Measurements from ENCODE around the gene ZNF444. TPM values are rescaled to one million over a fixed set of nuclear protein-coding genes. Genes with fewer than 3 reads are reported as not detected.
"Not testable (repeated sequence)": the region's sequence is repeated elsewhere in the genome, so short reads cannot be mapped to it uniquely, and the experiment has no call there.

The ZNF444 gene
- total RNA-seq, 2 experiments from 2014 or later: 29.2 to 32.2 TPM

- DNase-seq (no peak), ATAC-seq (no peak)
- ChIA-PET CTCF (interaction anchor here (1.5 kb wide), 1 partner anchor 20 kb away, joined by 5 read pairs; no protein-coding TSS in a partner anchor), POLR2A (interaction anchor here (0.6 kb wide), 1 partner anchor 13 kb away, joined by 3 read pairs; no protein-coding TSS in a partner anchor)
- H3K9me3 Mint-ChIP-seq (ENCODE audit: low read depth): no peaks in the 10 kb centered on the region
- no peak overlapping the region for H3K4me3 Mint-ChIP-seq
- H3K36me3 Mint-ChIP-seq (ENCODE audit: low read depth): peaks cover 22% of the 10 kb centered on the region
- H3K27me3 Mint-ChIP-seq: no peaks in the 10 kb centered on the region
- intact Hi-C loops (cut with DNase I, micrococcal nuclease): no loop called here
- peaks cover 11% of the 10 kb centered on the region for H3K4me1 Mint-ChIP-seq
- no peak overlapping the region for H3K27ac Mint-ChIP-seq
Measured at GRCh38 chr19:56101095-56101494, 40.0 kb upstream of the ZNF444 start.

GRCh38 chr19:56101746-56102535 lies 39.1 kb upstream of the ZNF444 start:
- peaks cover 19% of the 10 kb centered on the region for H3K4me1 Mint-ChIP-seq
- ChIA-PET CTCF (interaction anchor here (1.5 kb wide), 1 partner anchor 21 kb away, joined by 5 read pairs; no protein-coding TSS in a partner anchor), POLR2A (interaction anchor here (0.6 kb wide), 1 partner anchor 12 kb away, joined by 3 read pairs; no protein-coding TSS in a partner anchor)
- no peaks in the 10 kb centered on the region for H3K27me3 Mint-ChIP-seq
- no peak overlapping the region for H3K27ac Mint-ChIP-seq
- no peak overlapping the region for H3K4me3 Mint-ChIP-seq
- ATAC-seq (no peak), DNase-seq (no peak)
- no peaks in the 10 kb centered on the region for H3K9me3 Mint-ChIP-seq (ENCODE audit: low read depth)
- H3K36me3 Mint-ChIP-seq (ENCODE audit: low read depth): peaks cover 23% of the 10 kb centered on the region
- intact Hi-C loops (cut with DNase I, micrococcal nuclease): no loop called here

- peaks cover 24% of the 10 kb centered on the region for H3K36me3 Mint-ChIP-seq (ENCODE audit: low read depth)
- H3K4me1 Mint-ChIP-seq: peaks cover 24% of the 10 kb centered on the region
- intact Hi-C loops (cut with DNase I, micrococcal nuclease): no loop called here
- CTCF ChIA-PET: no interaction called here
- H3K9me3 Mint-ChIP-seq (ENCODE audit: low read depth): no peaks in the 10 kb centered on the region
- H3K27me3 Mint-ChIP-seq: no peaks in the 10 kb centered on the region
- no peak overlapping the region for H3K27ac Mint-ChIP-seq
- DNase-seq: no peak
- no peak for ATAC-seq
- POLR2A ChIA-PET: no interaction called here
- no peak overlapping the region for H3K4me3 Mint-ChIP-seq
Measured at GRCh38 chr19:56103027-56103614, 38.0 kb upstream of the ZNF444 start.

DNA sequence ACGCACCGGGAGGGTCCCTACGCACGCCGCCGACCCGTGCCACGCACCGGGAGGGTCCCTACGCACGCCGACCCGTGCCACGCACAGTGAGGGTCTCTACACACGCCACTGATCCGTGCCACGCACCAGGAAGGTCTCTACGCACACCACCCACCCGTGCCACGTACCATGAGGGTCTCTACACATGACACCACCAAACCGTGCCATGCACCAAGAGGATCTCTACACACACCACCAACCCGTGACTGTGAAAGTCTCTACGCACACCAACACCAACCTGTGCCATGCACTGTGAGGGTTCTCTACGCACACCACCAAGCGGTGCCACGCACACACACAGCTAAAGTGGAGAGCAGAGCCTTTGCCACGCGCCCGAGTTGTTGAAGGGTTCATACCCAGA lies 36.7 kb upstream of the ZNF444 start:
- Mint-ChIP-seq H3K4me1 (peaks cover 27% of the 10 kb centered on the region), H3K4me3 (no peak overlapping the region), H3K36me3 (ENCODE audit: low read depth) (peaks cover 21% of the 10 kb centered on the region), H3K27me3 (no peaks in the 10 kb centered on the region), H3K9me3 (ENCODE audit: low read depth) (no peaks in the 10 kb centered on the region), H3K27ac (no peak overlapping the region)
- ChIA-PET CTCF (interaction anchor here (1.0 to 2.3 kb wide), 3 partner anchors 24 to 148 kb away, joined by 4 to 10 read pairs (median 8); no protein-coding TSS in a partner anchor), POLR2A (no interaction called here)
- ATAC-seq (no peak), DNase-seq (no peak)
- intact Hi-C loops (cut with DNase I, micrococcal nuclease): no loop called here

GRCh38 chr19:56105090-56105701 lies 35.9 kb upstream of the ZNF444 start:
- Mint-ChIP-seq H3K4me1 (peaks cover 27% of the 10 kb centered on the region), H3K4me3 (no peak overlapping the region), H3K36me3 (ENCODE audit: low read depth) (peaks cover 17% of the 10 kb centered on the region), H3K27me3 (no peaks in the 10 kb centered on the region), H3K9me3 (ENCODE audit: low read depth) (no peaks in the 10 kb centered on the region), H3K27ac (peak overlapping the region; percentile 25)
- POLR2A ChIA-PET: interaction anchor here (0.5 kb wide), 1 partner anchor 72 kb away, joined by 3 read pairs; no protein-coding TSS in a partner anchor
- intact Hi-C loops (cut with DNase I, micrococcal nuclease): loop anchor here (1.0 kb wide), 1 partner anchor 67 kb away; no protein-coding TSS in a partner anchor
- peak; percentile 74 for DNase-seq
- peak; percentile 82 for ATAC-seq
- CTCF ChIA-PET: interaction anchor here (0.5 to 2.3 kb wide), 7 partner anchors 20 to 211 kb away, joined by 3 to 10 read pairs (median 3); no protein-coding TSS in a partner anchor

DNA sequence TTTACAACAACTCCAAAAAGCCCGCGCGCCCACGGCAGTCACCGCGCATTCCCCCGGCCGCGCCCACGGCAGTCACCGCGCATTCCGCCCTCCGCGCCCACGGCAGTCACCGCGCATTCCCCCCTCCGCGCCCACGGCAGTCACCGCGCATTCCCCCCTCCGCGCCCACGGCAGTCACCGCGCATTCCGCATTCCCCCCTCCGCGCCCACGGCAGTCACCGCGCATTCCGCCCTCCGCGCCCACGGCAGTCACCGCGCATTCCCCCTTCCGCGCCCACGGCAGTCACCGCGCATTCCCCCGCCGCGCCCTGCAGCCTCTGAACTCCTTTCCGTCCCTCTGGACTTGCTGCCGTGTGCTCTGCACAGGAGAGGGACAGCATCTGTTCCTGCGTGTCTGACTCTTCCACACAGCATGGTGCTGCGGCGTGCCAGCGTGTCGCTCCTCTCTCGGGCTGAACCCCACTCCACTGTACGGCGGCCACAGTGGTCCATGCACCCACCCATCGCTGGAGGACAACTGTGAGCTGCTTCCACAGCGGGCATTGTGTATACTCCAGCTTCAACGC lies 35.2 kb upstream of the ZNF444 start:
- H3K9me3 Mint-ChIP-seq (ENCODE audit: low read depth); H3K4me3 Mint-ChIP-seq; H3K27ac Mint-ChIP-seq; POLR2A ChIA-PET; H3K27me3 Mint-ChIP-seq; ATAC-seq; DNase-seq: not testable (repeated sequence)
- Mint-ChIP-seq H3K36me3 (ENCODE audit: low read depth) (peaks cover 17% of the 10 kb centered on the region), H3K4me1 (peaks cover 32% of the 10 kb centered on the region)
- intact Hi-C loops (cut with DNase I, micrococcal nuclease): loop anchor here (1.0 kb wide), 1 partner anchor 66 kb away; no protein-coding TSS in a partner anchor
- CTCF ChIA-PET: interaction anchor here (0.6 to 2.3 kb wide), 4 partner anchors 21 to 210 kb away, joined by 3 to 10 read pairs (median 3); no protein-coding TSS in a partner anchor

DNA sequence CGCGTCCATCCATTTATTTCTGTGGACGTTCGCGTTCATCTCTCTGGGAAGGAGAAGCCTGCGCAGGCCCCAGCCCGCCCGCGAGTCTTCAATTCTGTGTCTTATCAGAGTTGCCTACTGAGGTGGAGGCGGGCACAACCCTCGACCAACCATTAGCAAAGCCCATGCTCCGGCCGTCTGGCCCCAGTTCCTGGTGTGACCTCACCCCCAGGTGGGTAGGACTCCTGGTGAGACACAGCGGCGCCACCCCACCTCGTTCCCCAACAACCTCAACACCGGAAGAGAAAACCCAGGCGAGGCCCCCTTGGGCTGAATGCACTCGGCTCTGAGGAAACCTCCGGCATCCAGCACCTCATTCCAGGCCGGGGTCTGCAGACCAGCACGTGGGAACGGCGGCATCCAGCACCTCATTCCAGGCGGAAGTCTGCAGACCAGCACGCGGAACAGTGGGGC lies 34.7 kb upstream of the ZNF444 start:
- Mint-ChIP-seq H3K27me3 (no peaks in the 10 kb centered on the region), H3K27ac (no peak overlapping the region), H3K9me3 (ENCODE audit: low read depth) (no peaks in the 10 kb centered on the region), H3K4me3 (no peak overlapping the region), H3K4me1 (peaks cover 33% of the 10 kb centered on the region), H3K36me3 (ENCODE audit: low read depth) (peaks cover 16% of the 10 kb centered on the region)
- DNase-seq: no peak
- ATAC-seq: no peak
- POLR2A ChIA-PET: no interaction called here
- CTCF ChIA-PET: interaction anchor here (0.6 to 2.3 kb wide), 2 partner anchors 65 to 146 kb away, joined by 3 to 10 read pairs; no protein-coding TSS in a partner anchor
- intact Hi-C loops (cut with DNase I, micrococcal nuclease): no loop called here

DNA sequence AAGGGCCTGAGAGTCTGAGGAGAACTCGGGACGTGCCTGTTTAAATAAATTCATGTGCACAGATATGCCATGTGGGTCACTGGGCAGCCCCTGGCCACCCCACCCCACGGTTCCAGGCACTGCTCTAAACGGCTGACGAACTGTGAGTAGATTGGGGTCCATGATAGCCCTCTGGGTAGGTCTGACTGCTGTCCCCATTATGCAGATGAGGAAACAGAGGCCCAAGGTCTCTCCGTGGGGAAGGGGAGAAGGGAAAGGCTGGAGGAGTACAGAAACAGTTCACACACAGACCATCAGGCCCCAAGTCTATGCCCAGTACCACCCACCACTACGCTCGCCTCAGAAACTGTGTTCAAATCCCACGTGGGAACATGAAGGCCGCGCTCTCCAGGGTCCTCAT lies 34.1 kb upstream of the ZNF444 start:
- Mint-ChIP-seq H3K27ac (no peak overlapping the region), H3K27me3 (no peaks in the 10 kb centered on the region), H3K9me3 (ENCODE audit: low read depth) (no peaks in the 10 kb centered on the region), H3K4me3 (no peak overlapping the region), H3K36me3 (ENCODE audit: low read depth) (peaks cover 13% of the 10 kb centered on the region), H3K4me1 (peaks cover 37% of the 10 kb centered on the region)
- ATAC-seq (no peak), DNase-seq (no peak)
- ChIA-PET POLR2A (no interaction called here), CTCF (no interaction called here)
- intact Hi-C loops (cut with DNase I, micrococcal nuclease): no loop called here

GRCh38 chr19:56107626-56108351 lies 33.3 kb upstream of the ZNF444 start:
- POLR2A ChIA-PET: interaction anchor here (0.6 kb wide), 1 partner anchor 163 kb away, joined by 4 read pairs; no protein-coding TSS in a partner anchor

GRCh38 chr19:56108447-56109195 lies 32.5 kb upstream of the ZNF444 start:
- DNase-seq (no peak), ATAC-seq (no peak)
- ChIA-PET CTCF (no interaction called here), POLR2A (interaction anchor here (0.6 kb wide), 1 partner anchor 162 kb away, joined by 4 read pairs; no protein-coding TSS in a partner anchor)
- Mint-ChIP-seq H3K4me1 (peaks cover 53% of the 10 kb centered on the region), H3K36me3 (ENCODE audit: low read depth) (peaks cover 10% of the 10 kb centered on the region), H3K4me3 (no peak overlapping the region), H3K9me3 (ENCODE audit: low read depth) (no peaks in the 10 kb centered on the region), H3K27me3 (no peaks in the 10 kb centered on the region), H3K27ac (no peak overlapping the region)
- intact Hi-C loops (cut with DNase I, micrococcal nuclease): no loop called here

More at GRCh38 chr19:56107626-56108351, 33.3 kb upstream of the ZNF444 start:
- no peak for ATAC-seq
- peaks cover 10% of the 10 kb centered on the region for H3K36me3 Mint-ChIP-seq (ENCODE audit: low read depth)
- H3K4me3 Mint-ChIP-seq: no peak overlapping the region
- peaks cover 44% of the 10 kb centered on the region for H3K4me1 Mint-ChIP-seq
- H3K9me3 Mint-ChIP-seq (ENCODE audit: low read depth): no peaks in the 10 kb centered on the region
- H3K27ac Mint-ChIP-seq: no peak overlapping the region
- H3K27me3 Mint-ChIP-seq: no peaks in the 10 kb centered on the region
- CTCF ChIA-PET: no interaction called here
- intact Hi-C loops (cut with DNase I, micrococcal nuclease): no loop called here
- no peak for DNase-seq
